ENCODE data around the gene SUSD3.
"Not testable (repeated sequence)": the region's sequence is repeated elsewhere in the genome, so short reads cannot be mapped to it uniquely, and the experiment has no call there.

The SUSD3 gene

GRCh38 chr9:93099551-93100275 lies 41.2 kb downstream of the SUSD3 start:
- H3K27ac ChIP-seq = no peak overlapping the region

GRCh38 chr9:93100276-93100636 lies 41.8 kb downstream of the SUSD3 start:
- H3K9me3 ChIP-seq (ENCODE audit: low read depth, low read length) = peaks cover 4% of the 10 kb centered on the region; the same call in 1 of the 2 replicates
- H3K36me3 ChIP-seq (ENCODE audit: insufficient read depth, low read length) = no peaks in the 10 kb centered on the region
- DNase-seq (ENCODE audit: low read depth, low spot score) = no peak
- no peak overlapping the region for H3K4me3 ChIP-seq
- H3K27ac ChIP-seq = no peak overlapping the region
- no peak overlapping the region for H3K9ac ChIP-seq (ENCODE audit: insufficient read length)
- no peak for TF ChIP-seq EZH2 (IDR thresholded peaks at IDR 0.05)
- no peak for TF ChIP-seq FOXP2 (optimal IDR thresholded peaks at IDR 0.05; ENCODE audit: control extremely low read depth, extremely low read length, insufficient read depth)
- TF ChIP-seq POLR2AphosphoS5 (IDR thresholded peaks at IDR 0.05; ENCODE audit: borderline replicate concordance, low read depth, low read length) = no peak

More at GRCh38 chr9:93099551-93100275, 41.2 kb downstream of the SUSD3 start:
- Histone ChIP-seq H3K9ac (ENCODE audit: insufficient read length) (no peak overlapping the region), H3K36me3 (ENCODE audit: insufficient read depth, low read length) (no peaks in the 10 kb centered on the region), H3K9me3 (ENCODE audit: low read depth, low read length) (peaks cover 4% of the 10 kb centered on the region; the same call in 1 of the 2 replicates), H3K4me3 (no peak overlapping the region)
- TF ChIP-seq EZH2 (IDR thresholded peaks at IDR 0.05) (no peak), FOXP2 (optimal IDR thresholded peaks at IDR 0.05; ENCODE audit: control extremely low read depth, extremely low read length, insufficient read depth) (no peak), POLR2AphosphoS5 (IDR thresholded peaks at IDR 0.05; ENCODE audit: borderline replicate concordance, low read depth, low read length) (no peak)
- DNase-seq (ENCODE audit: low read depth, low spot score) = no peak

DNA sequence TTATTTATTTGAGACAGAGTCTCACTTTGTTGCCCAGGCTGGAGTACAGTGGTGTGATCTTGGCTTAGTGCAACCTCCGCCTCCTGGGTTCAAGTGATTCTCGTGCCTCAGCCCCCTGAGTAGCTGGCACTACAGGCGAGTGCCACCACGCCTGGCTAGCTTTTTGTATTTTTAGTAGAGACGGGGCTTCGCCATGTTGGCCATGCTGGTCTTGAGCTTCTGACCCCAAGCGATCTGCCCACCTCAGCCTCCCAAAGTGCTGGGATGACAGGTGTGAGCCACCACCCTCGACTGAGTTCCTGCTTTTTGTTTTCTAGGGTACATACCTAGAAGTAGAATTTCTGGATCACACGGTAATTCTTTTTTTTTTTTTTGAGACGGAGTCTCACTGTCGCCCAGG lies 42.6 kb downstream of the SUSD3 start:
- not testable (repeated sequence) for H3K9ac ChIP-seq (ENCODE audit: insufficient read length); H3K36me3 ChIP-seq (ENCODE audit: insufficient read depth, low read length); H3K27ac ChIP-seq

GRCh38 chr9:93105620-93106019 lies 47.1 kb downstream of the SUSD3 start:
- Histone ChIP-seq H3K36me3 (ENCODE audit: insufficient read depth, low read length) (no peaks in the 10 kb centered on the region), H3K4me3 (no peak overlapping the region), H3K9me3 (ENCODE audit: low read depth, low read length) (peaks cover 4% of the 10 kb centered on the region; the same call in 1 of the 2 replicates), H3K27ac (no peak overlapping the region), H3K9ac (ENCODE audit: insufficient read length) (no peak overlapping the region)
- TF ChIP-seq EZH2 (IDR thresholded peaks at IDR 0.05) = no peak
- TF ChIP-seq POLR2AphosphoS5 (IDR thresholded peaks at IDR 0.05; ENCODE audit: borderline replicate concordance, low read depth, low read length) = no peak
- TF ChIP-seq FOXP2 (optimal IDR thresholded peaks at IDR 0.05; ENCODE audit: control extremely low read depth, extremely low read length, insufficient read depth) = no peak
- no peak for DNase-seq (ENCODE audit: low read depth, low spot score)

More for the DNA sequence above, 42.6 kb downstream of the SUSD3 start:
- not testable (repeated sequence) for H3K9me3 ChIP-seq (ENCODE audit: low read depth, low read length); H3K4me3 ChIP-seq; DNase-seq (ENCODE audit: low read depth, low spot score)

DNA sequence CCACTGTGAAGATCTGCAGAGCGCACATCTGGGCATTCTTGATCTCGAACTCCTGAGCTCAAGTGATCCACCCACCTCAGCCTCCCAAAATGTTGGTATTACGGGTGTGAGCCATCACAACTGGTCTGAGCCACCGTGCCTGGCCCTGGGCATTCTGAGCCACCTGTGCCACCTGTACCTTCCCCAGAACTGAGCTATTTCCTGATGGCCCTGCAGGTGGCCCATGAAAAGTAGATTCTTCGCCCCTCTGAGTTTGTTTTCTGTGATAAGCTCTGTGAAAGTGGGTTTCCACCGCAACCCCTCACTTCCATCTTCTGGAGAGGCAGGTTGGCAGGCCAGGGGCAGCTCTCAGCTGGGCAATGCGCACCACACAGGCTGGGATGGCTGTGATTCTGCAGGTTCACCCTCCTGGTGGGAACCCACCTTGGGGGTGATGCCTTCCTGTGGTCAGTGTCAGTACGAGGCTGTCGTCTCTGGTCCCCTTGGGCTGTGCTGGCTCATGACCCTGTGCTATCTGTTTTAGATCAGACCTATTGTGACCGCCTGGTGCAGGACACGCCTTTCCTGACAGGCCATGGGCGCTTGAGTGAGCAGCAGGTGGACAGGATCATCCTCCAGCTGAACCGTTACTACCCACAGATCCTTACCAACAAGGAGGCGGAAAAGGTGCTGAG lies 48.8 kb downstream of the SUSD3 start:
- no peaks in the 10 kb centered on the region for H3K36me3 ChIP-seq (ENCODE audit: insufficient read depth, low read length)
- no peak for TF ChIP-seq EZH2 (IDR thresholded peaks at IDR 0.05)
- no peak for TF ChIP-seq FOXP2 (optimal IDR thresholded peaks at IDR 0.05; ENCODE audit: control extremely low read depth, extremely low read length, insufficient read depth)
- TF ChIP-seq POLR2AphosphoS5 (IDR thresholded peaks at IDR 0.05; ENCODE audit: borderline replicate concordance, low read depth, low read length) = no peak
- H3K9ac ChIP-seq (ENCODE audit: insufficient read length) = no peak overlapping the region
- H3K27ac ChIP-seq = no peak overlapping the region
- no peak overlapping the region for H3K4me3 ChIP-seq
- peaks cover 1% of the 10 kb centered on the region; the same call in 1 of the 2 replicates for H3K9me3 ChIP-seq (ENCODE audit: low read depth, low read length)
- DNase-seq (ENCODE audit: low read depth, low spot score) = no peak

DNA sequence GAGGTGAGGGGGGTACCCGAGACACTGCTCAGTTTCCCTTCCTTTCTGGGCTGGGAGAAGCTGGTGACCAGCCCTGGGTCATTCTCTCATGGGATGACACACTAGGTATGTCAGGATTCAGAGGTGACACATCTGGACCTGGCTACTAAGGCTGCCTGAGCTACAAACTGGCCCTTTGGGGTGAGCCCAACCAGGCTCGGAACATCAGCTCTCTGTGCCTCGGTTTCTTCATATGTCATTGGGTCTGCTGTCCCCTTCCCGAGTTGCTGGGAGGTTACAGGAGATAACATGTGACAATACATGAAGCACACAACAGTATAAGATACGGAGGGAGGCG lies 49.3 kb downstream of the SUSD3 start:
- Histone ChIP-seq H3K36me3 (ENCODE audit: insufficient read depth, low read length) (no peaks in the 10 kb centered on the region), H3K27ac (no peak overlapping the region), H3K4me3 (no peak overlapping the region), H3K9ac (ENCODE audit: insufficient read length) (no peak overlapping the region), H3K9me3 (ENCODE audit: low read depth, low read length) (no peaks in the 10 kb centered on the region)
- TF ChIP-seq FOXP2 (optimal IDR thresholded peaks at IDR 0.05; ENCODE audit: control extremely low read depth, extremely low read length, insufficient read depth) (no peak), EZH2 (IDR thresholded peaks at IDR 0.05) (no peak), POLR2AphosphoS5 (IDR thresholded peaks at IDR 0.05; ENCODE audit: borderline replicate concordance, low read depth, low read length) (no peak)
- DNase-seq (ENCODE audit: low read depth, low spot score) = no peak

DNA sequence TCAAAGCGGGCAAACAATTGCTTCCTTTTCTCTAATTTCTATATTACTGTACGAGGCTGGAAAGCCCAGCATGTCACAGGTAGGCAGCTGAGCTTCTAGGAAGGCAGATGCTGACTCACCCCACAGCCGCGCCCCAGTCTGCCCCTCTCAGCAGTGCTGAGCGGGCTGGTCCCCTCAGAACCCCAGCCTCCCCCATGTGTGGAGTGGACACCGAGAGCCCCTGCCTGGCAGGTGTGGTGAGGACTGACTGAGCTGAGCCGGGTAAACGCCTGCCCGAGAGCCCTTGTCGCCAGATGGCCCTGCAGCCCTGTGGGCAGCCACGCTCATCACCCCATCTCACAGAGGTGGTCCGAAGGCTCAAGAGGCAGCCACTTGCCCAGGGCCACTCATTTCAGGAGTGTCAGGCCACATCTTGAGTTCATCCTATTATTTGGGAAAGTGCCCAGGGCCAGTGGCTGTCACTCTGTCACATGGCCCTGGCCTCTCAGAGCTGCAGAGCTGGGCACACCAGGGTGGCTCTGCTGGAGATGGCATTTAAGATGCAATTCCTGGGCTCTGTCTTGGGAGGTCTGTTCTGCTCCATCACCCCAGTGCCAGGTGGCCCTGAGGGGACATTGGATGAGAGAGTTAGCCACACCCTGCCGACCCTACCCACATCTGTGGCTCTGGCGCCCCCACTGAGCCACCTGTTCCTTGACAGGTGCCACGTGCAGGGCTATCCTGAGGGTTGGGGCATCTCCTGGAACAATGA lies 50.0 kb downstream of the SUSD3 start:
- no peak for DNase-seq (ENCODE audit: low read depth, low spot score)
- TF ChIP-seq FOXP2 (optimal IDR thresholded peaks at IDR 0.05; ENCODE audit: control extremely low read depth, extremely low read length, insufficient read depth) (no peak), EZH2 (IDR thresholded peaks at IDR 0.05) (no peak), POLR2AphosphoS5 (IDR thresholded peaks at IDR 0.05; ENCODE audit: borderline replicate concordance, low read depth, low read length) (no peak)
- no peaks in the 10 kb centered on the region for H3K36me3 ChIP-seq (ENCODE audit: insufficient read depth, low read length)
- H3K4me3 ChIP-seq = no peak overlapping the region
- H3K27ac ChIP-seq = no peak overlapping the region
- H3K9me3 ChIP-seq (ENCODE audit: low read depth, low read length) = no peaks in the 10 kb centered on the region
- H3K9ac ChIP-seq (ENCODE audit: insufficient read length) = no peak overlapping the region

GRCh38 chr9:93110311-93110855 lies 51.9 kb downstream of the SUSD3 start:
- H3K27ac ChIP-seq = no peak overlapping the region
- TF ChIP-seq POLR2AphosphoS5 (IDR thresholded peaks at IDR 0.05; ENCODE audit: borderline replicate concordance, low read depth, low read length) = no peak
- no peak for TF ChIP-seq FOXP2 (optimal IDR thresholded peaks at IDR 0.05; ENCODE audit: control extremely low read depth, extremely low read length, insufficient read depth)
- no peak for TF ChIP-seq EZH2 (IDR thresholded peaks at IDR 0.05)
- H3K9me3 ChIP-seq (ENCODE audit: low read depth, low read length) = no peaks in the 10 kb centered on the region
- H3K9ac ChIP-seq (ENCODE audit: insufficient read length) = no peak overlapping the region
- no peak for DNase-seq (ENCODE audit: low read depth, low spot score)
- no peaks in the 10 kb centered on the region for H3K36me3 ChIP-seq (ENCODE audit: insufficient read depth, low read length)
- no peak overlapping the region for H3K4me3 ChIP-seq
